ENCODE results near the gene TTK. TPM values are rescaled to one million over a fixed set of nuclear protein-coding genes. Genes with fewer than 3 reads are reported as not detected.
A peak's percentile ranks its signal among the peaks of the same experiment; 100 is the strongest.

TTK gene
- 5.7 TPM for polyA plus RNA-seq (ENCODE audit: insufficient read length)

GRCh38 chr6:80004173-80005072 is at the start of gene TTK:
Gene TTK, plus strand, starts transcription at chr6:80004649. Its CDS starts 1,195 bp downstream, at chr6:80005844.
- DNase-seq: peak; percentile 91

- DNase-seq: no peak
Observed at GRCh38 chr6:79954849-79955248, 49.6 kb upstream of the TTK start.

GRCh38 chr6:79964607-79965081 is 39.8 kb upstream of the TTK start:
- DNase-seq: no peak

- DNase-seq: no peak
Observed at GRCh38 chr6:79967178-79967577, 37.3 kb upstream of the TTK start.

- no peak for DNase-seq
Observed at GRCh38 chr6:79969784-79970183, 34.7 kb upstream of the TTK start.

- no peak for DNase-seq
Observed at GRCh38 chr6:79971193-79971592, 33.3 kb upstream of the TTK start.

GRCh38 chr6:79981652-79982051 is 22.8 kb upstream of the TTK start:
- DNase-seq: no peak

- no peak for DNase-seq
Observed at GRCh38 chr6:79984261-79984660, 20.2 kb upstream of the TTK start.

- no peak for DNase-seq
Observed at GRCh38 chr6:79985128-79985527, 19.3 kb upstream of the TTK start.

- no peak for DNase-seq
Observed at GRCh38 chr6:79989641-79990040, 14.8 kb upstream of the TTK start.

- DNase-seq: no peak
Observed at GRCh38 chr6:79993012-79993910, 11.2 kb upstream of the TTK start.

GRCh38 chr6:79993911-79994309 is 10.5 kb upstream of the TTK start:
- DNase-seq: no peak

- DNase-seq: no peak
Observed at GRCh38 chr6:79997728-79998127, 6.7 kb upstream of the TTK start.

- DNase-seq: no peak
Observed at GRCh38 chr6:80001337-80001736, 3.1 kb upstream of the TTK start.

- peak; percentile 42 for DNase-seq
Observed at GRCh38 chr6:80003826-80004172, 650 bp upstream of the TTK start.

GRCh38 chr6:80005406-80005805 is 957 bp downstream of the TTK start:
- DNase-seq: no peak

GRCh38 chr6:80006541-80006940 is 2.1 kb downstream of the TTK start:
- no peak for DNase-seq

GRCh38 chr6:80009531-80009930 is 5.1 kb downstream of the TTK start:
- DNase-seq: no peak

GRCh38 chr6:80010288-80010687 is 5.8 kb downstream of the TTK start:
- no peak for DNase-seq

GRCh38 chr6:80015839-80016435 is 11.5 kb downstream of the TTK start:
- no peak for DNase-seq

GRCh38 chr6:80020381-80021120 is 16.1 kb downstream of the TTK start:
- DNase-seq: no peak

- no peak for DNase-seq
Observed at GRCh38 chr6:80021131-80021530, 16.7 kb downstream of the TTK start.
